Transverse colon (tissue), 4 donors: Measurements from ENCODE around the gene CFAP97. TPM values are rescaled to one million over a fixed set of nuclear protein-coding genes. Genes with fewer than 3 reads are reported as not detected.

ENCODE experiments used
- DNase-seq: peaks from one replicate; pipeline ENCODE4 v3.0.0-alpha.2; 2019
- H3K27ac ChIP-seq, 4 donors: fragments of 200-600 bp; sonication (generic); 2 replicates each; pipeline ENCODE4 v1.5.1; 2016 to 2018; ENCODE audit warnings: inconsistent platforms in 4 of 4
- H3K27me3 ChIP-seq: fragments of 200-600 bp; sonication (generic); 2 replicates; pipeline ENCODE4 v1.5.1; 2017; ENCODE audit warnings: inconsistent platforms
- H3K36me3 ChIP-seq, 4 donors: fragments of 200-600 bp; sonication (generic); 2 replicates each; pipeline ENCODE4 v1.5.1; 2017 to 2019; ENCODE audit warnings: inconsistent platforms in 4 of 4
- H3K4me1 ChIP-seq, 4 donors: fragments of 200-600 bp; sonication (generic); 2 replicates each; pipeline ENCODE4 v1.5.1; 2017 to 2020; ENCODE audit warnings: inconsistent platforms in 4 of 4
- H3K4me3 ChIP-seq, 4 donors: fragments of 200-600 bp; sonication (generic); 1 replicate in 1 of 4; 2 replicates in 3 of 4; pipeline versions ENCODE4 v1.5.1 to v1.6.1; 2017 to 2019; ENCODE audit warnings: inconsistent platforms in 4 of 4
- H3K9me3 ChIP-seq, 2 donors: fragments of 200-600 bp; sonication (generic); 2 replicates each; pipeline ENCODE4 v1.5.1; 2017 to 2019; ENCODE audit warnings: inconsistent platforms in 2 of 2
- CTCF ChIP-seq, 5 experiments: fragments of 200-600 bp in 3 of 5; fragments of 450-650 bp in 2 of 5; sonication (generic) in 3 of 5; IDR thresholded peaks; 1 replicate in 2 of 5; 2 replicates in 3 of 5; pipeline ENCODE4 v1.5.1; 2016 to 2017; ENCODE audit warnings: antibody characterized with exemption in 5 of 5, inconsistent platforms in 3 of 5, mild to moderate bottlenecking in 2 of 5, moderate library complexity in 1 of 5
- EP300 ChIP-seq: sonication (generic); formaldehyde crosslinking; IDR thresholded peaks from one replicate; pipeline ENCODE4 v1.6.1; 2017; ENCODE audit warnings: antibody characterized with exemption, low read depth
- POLR2A ChIP-seq: fragments of 450-650 bp; IDR thresholded peaks from one replicate; pipeline ENCODE4 v1.6.1; 2016; ENCODE audit warnings: antibody characterized with exemption, mild to moderate bottlenecking, moderate library complexity
- POLR2AphosphoS5 ChIP-seq, 3 donors: sonication (generic); formaldehyde crosslinking; IDR thresholded peaks; one replicate each; pipeline ENCODE4 v1.6.1; 2016; ENCODE audit warnings: antibody characterized with exemption in 3 of 3
- WGBS, 2 donors: methylation state at CpG; one replicate each; pipeline ENCODE4 v1.1.5; 2018; ENCODE audit warnings: low coverage in 1 of 2; 5-methylcytosine and 5-hydroxymethylcytosine counted together
- in situ Hi-C, 4 donors: fragments of 200-750 bp; cut with MboI; loops; one replicate each; pipeline versions ENCODE4 v1.15.0 to v1.15.1; 2017; ENCODE audit warnings: low sequenced_read_pairs in 3 of 4, low pct_ligation_motif_present in 1 of 4, low pct_unique_long_range_greater_than_20kb in 1 of 4
- intact Hi-C: fragments of 100-400 bp; cut with DNase I; formaldehyde crosslinking; loops from one replicate; pipeline ENCODE4 v1.15.1; 2023; ENCODE audit warnings: low total_unique reads
- total RNA-seq, 4 donors: library from RNA; depleted of rRNA; stranded (reverse); fragments of >200 nt; gene quantifications; one replicate each; pipeline ENCODE4 v1.1.0, GENCODE V29; 2016

Gene CFAP97
- total RNA-seq, 4 donors from 2014 or later: 4.6 to 17.1 (median 9.3) TPM

DNA sequence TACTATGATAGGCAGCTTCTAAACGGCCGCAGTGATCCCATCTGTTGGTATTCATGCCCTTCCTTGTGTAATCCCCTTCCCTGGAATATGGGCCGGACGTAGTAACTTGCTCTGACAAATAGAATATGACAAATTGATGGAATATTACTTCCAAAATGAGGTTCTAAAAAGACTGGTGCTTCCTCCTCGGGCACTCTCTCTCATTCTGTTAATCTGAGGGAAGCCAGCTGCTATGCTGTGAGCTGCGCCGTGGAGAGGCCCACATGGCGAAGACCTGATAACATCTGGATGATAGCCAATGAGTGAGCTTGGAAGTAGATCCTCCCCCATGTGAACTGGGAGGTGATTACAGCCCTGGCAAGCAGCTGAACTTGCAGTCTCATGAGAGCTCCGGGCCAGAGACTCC is 88.0 kb downstream of the CFAP97 start:
- Histone ChIP-seq H3K27me3 (no peaks in the 10 kb centered on the region), H3K4me3 (no peak overlapping the region), H3K9me3 (no peaks in the 10 kb centered on the region), H3K27ac (no peak overlapping the region), H3K4me1 (no peaks in the 10 kb centered on the region), H3K36me3 (no peaks in the 10 kb centered on the region)
- peak; percentile 24 for DNase-seq
- 26 to 45% methylated on average over 4 to 9 of the region's 9 CpGs for WGBS, 2 donors
- in situ Hi-C loops: no loop called here
- intact Hi-C loops: no loop called here
- TF ChIP-seq EP300 (no peak), POLR2A (no peak), POLR2AphosphoS5 (IDR thresholded peaks at IDR 0.05) (no peak), CTCF (IDR thresholded peaks at IDR 0.05) (no peak)

- intact Hi-C loops (no loop called here), in situ Hi-C loops (no loop called here)
- Histone ChIP-seq H3K27ac (no peak overlapping the region), H3K9me3 (no peaks in the 10 kb centered on the region), H3K4me1 (peaks cover 0 to 8% (median 0%) of the 10 kb centered on the region in 4 donors), H3K27me3 (no peaks in the 10 kb centered on the region), H3K4me3 (no peak overlapping the region), H3K36me3 (no peaks in the 10 kb centered on the region)
- TF ChIP-seq EP300: no peak
- no peak for TF ChIP-seq CTCF (IDR thresholded peaks at IDR 0.05)
- no peak for TF ChIP-seq POLR2AphosphoS5 (IDR thresholded peaks at IDR 0.05)
- no peak for TF ChIP-seq POLR2A
- no peak for DNase-seq
- 82 to 90% methylated on average over 1 to 2 of the region's 2 CpGs for WGBS, 2 donors
Observed at GRCh38 chr4:185113340-185113739, 90.5 kb downstream of the CFAP97 start.

GRCh38 chr4:185112104-185112503 is 91.7 kb downstream of the CFAP97 start:
- Histone ChIP-seq H3K9me3 (no peaks in the 10 kb centered on the region), H3K27me3 (no peaks in the 10 kb centered on the region), H3K4me3 (no peak overlapping the region), H3K36me3 (no peaks in the 10 kb centered on the region), H3K27ac (peak overlapping the region in 1 of 4 donors; percentile 28), H3K4me1 (peaks cover 0 to 9% (median 0%) of the 10 kb centered on the region in 4 donors)
- TF ChIP-seq CTCF (IDR thresholded peaks at IDR 0.05): no peak
- TF ChIP-seq POLR2A: no peak
- no peak for TF ChIP-seq EP300
- TF ChIP-seq POLR2AphosphoS5 (IDR thresholded peaks at IDR 0.05): no peak
- in situ Hi-C loops: no loop called here
- no peak for DNase-seq
- WGBS, 2 donors: 78 to 80% methylated on average over 1 to 2 of the region's 2 CpGs
- intact Hi-C loops: no loop called here

DNA sequence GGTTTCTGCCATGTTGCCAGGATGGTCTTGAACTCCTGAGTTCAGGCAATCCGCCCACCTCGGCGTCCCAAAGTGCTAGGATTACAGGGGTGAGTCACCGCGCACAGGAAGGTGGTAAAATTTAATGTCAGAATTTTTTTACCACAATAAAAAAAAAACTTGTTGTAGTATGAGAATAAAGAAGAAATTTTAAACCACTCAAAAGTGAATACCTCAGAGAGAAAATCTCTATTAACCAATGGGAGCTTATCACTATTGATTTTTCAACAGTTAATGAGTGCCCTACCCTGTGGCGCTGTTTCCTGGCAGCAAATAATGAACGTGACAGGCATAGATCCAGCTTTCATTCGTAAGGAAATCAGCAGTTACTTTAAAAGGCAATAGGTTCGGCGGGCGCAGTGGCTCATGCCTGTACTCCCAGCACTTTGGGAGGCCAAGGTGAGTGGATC is 93.4 kb downstream of the CFAP97 start:
- Histone ChIP-seq H3K27ac (no peak overlapping the region), H3K27me3 (no peaks in the 10 kb centered on the region), H3K4me1 (peaks cover 0 to 9% (median 0%) of the 10 kb centered on the region in 4 donors), H3K9me3 (no peaks in the 10 kb centered on the region), H3K4me3 (no peak overlapping the region), H3K36me3 (no peaks in the 10 kb centered on the region)
- WGBS, 2 donors: 60 to 79% methylated on average over 11 of the region's 11 CpGs
- in situ Hi-C loops: no loop called here
- no peak for DNase-seq
- intact Hi-C loops: no loop called here
- TF ChIP-seq POLR2A (no peak), POLR2AphosphoS5 (IDR thresholded peaks at IDR 0.05) (no peak), CTCF (IDR thresholded peaks at IDR 0.05) (no peak), EP300 (no peak)
